ENCODE data around the gene PDHB. TPM values are rescaled to one million over a fixed set of nuclear protein-coding genes. Genes with fewer than 3 reads are reported as not detected.

The PDHB gene
- total and polyA plus RNA-seq, 7 donors = 105 to 158 (median 131) TPM

DNA sequence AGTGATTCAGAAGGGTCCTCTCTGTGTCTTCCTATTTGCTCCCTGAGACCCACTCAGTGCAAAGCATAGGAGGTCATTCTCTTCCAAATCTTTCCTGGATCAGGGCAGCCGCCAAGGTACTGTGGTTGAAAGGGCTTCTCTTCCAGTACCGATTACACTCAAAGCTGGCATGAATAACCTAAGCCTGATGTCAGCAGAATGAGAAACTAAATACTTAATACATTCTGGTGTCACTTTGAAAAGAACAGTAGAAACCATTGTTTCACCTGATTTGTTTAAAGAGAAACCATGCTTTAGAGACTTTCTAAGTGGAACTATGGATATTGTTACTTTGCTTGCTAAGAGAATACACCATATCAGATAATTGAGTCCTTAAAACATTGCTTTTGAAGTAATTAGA, 50.2 kb downstream of the PDHB start:
- peak in 3 of 4 donors; percentile 29 to 50 (median 38) for ATAC-seq
- WGBS, 3 donors = 43 to 60% (median 45%) methylated on average over 2 of the region's 2 CpGs
- peak overlapping the region; percentile 48 for H3K27ac ChIP-seq

DNA sequence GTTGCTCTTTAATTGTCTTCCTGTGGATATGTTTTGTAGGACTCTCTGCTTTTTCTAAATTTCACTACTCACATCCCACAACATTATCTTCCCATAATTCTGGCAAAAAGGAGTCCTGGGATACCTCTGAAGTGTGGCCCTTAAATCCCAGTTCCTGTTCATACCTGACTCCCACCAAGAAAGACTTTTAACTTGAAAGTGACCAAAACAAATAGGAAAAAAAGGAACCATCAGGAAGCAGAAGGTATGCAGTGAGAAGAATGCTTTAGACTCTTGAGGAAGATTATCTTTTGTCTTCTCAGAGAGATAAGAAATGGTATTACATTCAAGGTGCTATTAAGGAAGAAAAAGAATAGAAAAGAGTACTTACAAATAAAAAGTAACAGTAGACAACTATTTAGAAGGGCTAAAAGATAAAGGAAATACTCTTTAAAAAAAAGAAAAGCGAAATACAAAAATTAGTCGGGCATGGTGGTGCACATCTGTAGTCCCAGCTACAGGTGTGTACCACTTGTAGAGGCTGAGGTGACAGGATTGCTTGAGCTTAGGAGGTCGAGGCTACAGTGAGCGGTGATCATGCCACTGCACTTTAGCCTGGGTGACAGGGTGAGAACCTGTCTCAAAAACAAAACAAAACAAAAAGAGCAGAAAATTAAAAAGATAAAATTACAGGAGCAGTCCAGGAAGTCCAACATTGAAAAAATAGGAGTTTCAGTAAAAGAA, 54.1 kb downstream of the PDHB start:
- peaks cover 0 to 8% of the 10 kb centered on the region in 2 donors for H3K36me3 ChIP-seq (ENCODE audit: insufficient read depth in 1 of 2, low read depth in 1 of 2)
- TF ChIP-seq, protein P1, sequence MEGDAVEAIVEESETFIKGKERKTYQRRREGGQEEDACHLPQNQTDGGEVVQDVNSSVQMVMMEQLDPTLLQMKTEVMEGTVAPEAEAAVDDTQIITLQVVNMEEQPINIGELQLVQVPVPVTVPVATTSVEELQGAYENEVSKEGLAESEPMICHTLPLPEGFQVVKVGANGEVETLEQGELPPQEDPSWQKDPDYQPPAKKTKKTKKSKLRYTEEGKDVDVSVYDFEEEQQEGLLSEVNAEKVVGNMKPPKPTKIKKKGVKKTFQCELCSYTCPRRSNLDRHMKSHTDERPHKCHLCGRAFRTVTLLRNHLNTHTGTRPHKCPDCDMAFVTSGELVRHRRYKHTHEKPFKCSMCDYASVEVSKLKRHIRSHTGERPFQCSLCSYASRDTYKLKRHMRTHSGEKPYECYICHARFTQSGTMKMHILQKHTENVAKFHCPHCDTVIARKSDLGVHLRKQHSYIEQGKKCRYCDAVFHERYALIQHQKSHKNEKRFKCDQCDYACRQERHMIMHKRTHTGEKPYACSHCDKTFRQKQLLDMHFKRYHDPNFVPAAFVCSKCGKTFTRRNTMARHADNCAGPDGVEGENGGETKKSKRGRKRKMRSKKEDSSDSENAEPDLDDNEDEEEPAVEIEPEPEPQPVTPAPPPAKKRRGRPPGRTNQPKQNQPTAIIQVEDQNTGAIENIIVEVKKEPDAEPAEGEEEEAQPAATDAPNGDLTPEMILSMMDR (IDR thresholded peaks at IDR 0.05) = no peak
- 90 to 95% (median 92%) methylated on average over 4 of the region's 4 CpGs for WGBS, 3 donors
- H3K27ac ChIP-seq = no peak overlapping the region
- H3K27me3 ChIP-seq (ENCODE audit: insufficient read depth in 3 of 3, low read length in 2 of 3) = no peaks in the 10 kb centered on the region
- ATAC-seq = no peak
- H3K9me3 ChIP-seq = no peaks in the 10 kb centered on the region
- no peak for DNase-seq
- H3K4me1 ChIP-seq = no peaks in the 10 kb centered on the region
- intact Hi-C loops (cut with DNase I) = no loop called here
- no peak overlapping the region for H3K4me3 ChIP-seq

More for the DNA sequence above, 50.2 kb downstream of the PDHB start:
- Histone ChIP-seq H3K9me3 (no peaks in the 10 kb centered on the region), H3K27me3 (ENCODE audit: insufficient read depth in 3 of 3, low read length in 2 of 3) (no peaks in the 10 kb centered on the region), H3K4me3 (no peak overlapping the region), H3K4me1 (no peaks in the 10 kb centered on the region), H3K36me3 (ENCODE audit: insufficient read depth in 1 of 2, low read depth in 1 of 2) (peaks cover 0 to 15% of the 10 kb centered on the region in 2 donors)
- DNase-seq = no peak
- TF ChIP-seq, protein P1 (IDR thresholded peaks at IDR 0.05) = no peak
- intact Hi-C loops (cut with DNase I) = no loop called here

GRCh38 chr3:58377750-58378149, 55.9 kb downstream of the PDHB start:
- no peaks in the 10 kb centered on the region for H3K4me1 ChIP-seq
- TF ChIP-seq, protein P1 (IDR thresholded peaks at IDR 0.05) = no peak
- WGBS, 3 donors = 77 to 90% (median 89%) methylated on average over 4 of the region's 4 CpGs
- no peak overlapping the region for H3K4me3 ChIP-seq
- peaks cover 0 to 4% of the 10 kb centered on the region in 2 donors for H3K36me3 ChIP-seq (ENCODE audit: insufficient read depth in 1 of 2, low read depth in 1 of 2)
- intact Hi-C loops (cut with DNase I) = no loop called here
- no peaks in the 10 kb centered on the region for H3K27me3 ChIP-seq (ENCODE audit: insufficient read depth in 3 of 3, low read length in 2 of 3)
- no peak for DNase-seq
- ATAC-seq = no peak
- no peaks in the 10 kb centered on the region for H3K9me3 ChIP-seq
- H3K27ac ChIP-seq = no peak overlapping the region

Other genes starting within 250 kb of the PDHB start
- 1 to 10 TPM in 2 of 4 donors, under 1 TPM in 2; 0.57 to 1.4 (median 1.1) TPM for gene DNASE1L3, start 222.9 kb downstream of the PDHB start, total RNA-seq
- gene DNASE1L3, start 222.9 kb downstream of the PDHB start, polyA plus RNA-seq = under 1 TPM; 0.18 to 0.73 (median 0.32) TPM
- gene ABHD6, start 196.0 kb downstream of the PDHB start, total RNA-seq = 1 to 10 TPM; 2.0 to 7.2 (median 5.1) TPM
- 1 to 10 TPM; 1.7 to 5.7 (median 2.5) TPM for gene ABHD6, start 196.0 kb downstream of the PDHB start, polyA plus RNA-seq
- 10 to 100 TPM; 24.9 to 35.0 (median 30.0) TPM for gene RPP14, start 127.6 kb downstream of the PDHB start, total RNA-seq
- 10 to 100 TPM; 17.3 to 36.6 (median 23.2) TPM for gene RPP14, start 127.6 kb downstream of the PDHB start, polyA plus RNA-seq
- 10 to 100 TPM; 12.0 to 17.9 (median 15.8) TPM for gene HTD2, start 127.3 kb downstream of the PDHB start, total RNA-seq
- 10 to 100 TPM; 10.9 to 37.0 (median 12.5) TPM for gene HTD2, start 127.3 kb downstream of the PDHB start, polyA plus RNA-seq
- 10 to 100 TPM; 15.5 to 17.5 (median 16.5) TPM for gene PXK, start 100.9 kb downstream of the PDHB start, total RNA-seq
- gene PXK, start 100.9 kb downstream of the PDHB start, polyA plus RNA-seq = 10 to 100 TPM in 1 of 3 donors, 1 to 10 TPM in 2; 3.4 to 14.7 (median 8.6) TPM
- 10 to 100 TPM in 1 of 4 donors, 1 to 10 TPM in 3; 5.8 to 11.0 (median 6.9) TPM for gene KCTD6, start 58.3 kb upstream of the PDHB start, total RNA-seq
- 1 to 10 TPM; 2.6 to 9.8 (median 6.5) TPM for gene KCTD6, start 58.3 kb upstream of the PDHB start, polyA plus RNA-seq
- gene ACOX2, start 103.4 kb upstream of the PDHB start, total RNA-seq = 10 to 100 TPM in 2 of 4 donors, 1 to 10 TPM in 2; 1.8 to 18.1 (median 8.7) TPM
- 1 to 10 TPM; 2.2 to 4.4 (median 2.4) TPM for gene ACOX2, start 103.4 kb upstream of the PDHB start, polyA plus RNA-seq
- 10 to 100 TPM; 10.8 to 19.0 (median 17.8) TPM for gene FAM107A, start 143.6 kb upstream of the PDHB start, total RNA-seq
- 10 to 100 TPM; 16.5 to 24.0 (median 22.6) TPM for gene FAM107A, start 143.6 kb upstream of the PDHB start, polyA plus RNA-seq
- gene FAM3D, start 232.9 kb upstream of the PDHB start, total RNA-seq = not detected
- under 1 TPM in 1 of 3 donors, not detected in 2; 0.05 TPM for gene FAM3D, start 232.9 kb upstream of the PDHB start, polyA plus RNA-seq